Fibroblast of skin of abdomen (primary cell): ENCODE data around the gene MIPEP.

Source experiments
- DNase-seq: peaks from one replicate; pipeline ENCODE4 v3.0.0-alpha.2; 2013

The MIPEP gene

GRCh38 chr13:23709536-23709935 is 179.7 kb downstream of the MIPEP start:
- peak; percentile 30 for DNase-seq

DNA sequence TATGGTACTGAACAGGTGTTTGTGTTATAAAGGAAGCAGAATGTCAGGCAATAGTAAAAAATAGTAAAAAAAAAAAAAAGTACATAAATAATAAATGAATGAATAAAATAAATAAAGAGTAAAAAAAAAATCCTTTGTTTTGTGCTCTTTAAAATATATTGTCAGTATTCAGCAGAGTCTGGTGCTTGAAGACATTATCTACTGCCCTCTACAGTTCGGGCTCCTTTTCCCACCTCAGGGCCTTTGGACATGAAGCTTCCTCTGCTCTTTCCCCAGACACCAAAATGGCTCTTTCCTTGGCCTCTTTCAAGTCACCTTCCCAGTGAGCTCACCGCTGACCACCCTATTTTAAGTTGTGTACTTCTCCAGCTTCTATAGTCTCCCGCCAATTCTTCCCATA is 181.5 kb downstream of the MIPEP start:
- peak; percentile 38 for DNase-seq

GRCh38 chr13:23705583-23705982 is 183.6 kb downstream of the MIPEP start:
- DNase-seq = peak; percentile 36

DNA sequence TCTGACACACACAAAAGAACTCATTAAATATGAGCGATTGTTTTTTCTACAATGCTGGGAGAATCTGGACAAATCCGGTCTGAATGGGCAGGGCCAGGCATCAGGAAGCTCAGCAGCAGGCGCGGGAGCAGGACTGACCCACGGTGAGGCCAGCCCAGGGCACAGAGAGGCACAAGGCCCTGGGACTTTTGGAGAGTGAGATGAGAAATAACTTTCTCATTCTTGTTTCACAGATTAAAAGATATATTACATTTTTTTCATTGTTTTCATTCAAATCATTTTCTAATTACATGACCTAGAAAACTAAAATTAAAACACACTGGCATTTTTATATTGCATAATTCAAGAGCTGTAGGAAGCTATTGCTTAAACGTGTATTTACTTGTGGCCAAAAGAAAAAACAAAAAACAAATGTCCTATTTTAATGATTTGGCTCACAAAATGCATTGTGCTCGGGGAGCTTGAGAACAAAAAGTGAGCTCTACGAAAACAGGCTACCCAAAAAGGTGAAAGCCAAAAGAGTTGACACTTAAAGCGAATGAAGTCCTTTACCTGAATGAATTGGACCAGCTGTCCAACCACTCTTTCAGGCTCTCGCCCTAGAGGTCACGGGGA is 185.8 kb downstream of the MIPEP start:
- DNase-seq = no peak

- DNase-seq = peak; percentile 87
Measured at GRCh38 chr13:23701636-23702035, 187.6 kb downstream of the MIPEP start.

GRCh38 chr13:23701186-23701585 is 188.0 kb downstream of the MIPEP start:
- DNase-seq = no peak

DNA sequence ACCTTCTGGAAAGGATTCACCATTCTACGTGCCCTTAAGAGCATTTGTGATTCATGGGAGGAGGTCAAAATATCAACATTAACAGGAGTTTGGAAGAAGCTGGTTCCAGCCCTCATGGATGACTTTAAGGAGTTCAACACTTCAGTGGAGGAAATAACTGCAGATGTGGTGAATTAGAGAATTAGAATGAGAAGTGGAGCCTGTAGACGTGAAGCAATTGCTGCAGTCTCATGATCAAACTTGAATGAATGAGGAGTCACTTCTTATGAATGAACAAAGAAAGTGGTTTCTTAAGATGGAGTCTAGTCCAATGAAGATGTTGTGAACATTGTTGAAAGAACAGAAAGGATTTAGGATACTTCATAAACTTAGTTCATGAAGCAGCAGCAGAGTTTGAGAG is 189.9 kb downstream of the MIPEP start:
- no peak for DNase-seq

DNA sequence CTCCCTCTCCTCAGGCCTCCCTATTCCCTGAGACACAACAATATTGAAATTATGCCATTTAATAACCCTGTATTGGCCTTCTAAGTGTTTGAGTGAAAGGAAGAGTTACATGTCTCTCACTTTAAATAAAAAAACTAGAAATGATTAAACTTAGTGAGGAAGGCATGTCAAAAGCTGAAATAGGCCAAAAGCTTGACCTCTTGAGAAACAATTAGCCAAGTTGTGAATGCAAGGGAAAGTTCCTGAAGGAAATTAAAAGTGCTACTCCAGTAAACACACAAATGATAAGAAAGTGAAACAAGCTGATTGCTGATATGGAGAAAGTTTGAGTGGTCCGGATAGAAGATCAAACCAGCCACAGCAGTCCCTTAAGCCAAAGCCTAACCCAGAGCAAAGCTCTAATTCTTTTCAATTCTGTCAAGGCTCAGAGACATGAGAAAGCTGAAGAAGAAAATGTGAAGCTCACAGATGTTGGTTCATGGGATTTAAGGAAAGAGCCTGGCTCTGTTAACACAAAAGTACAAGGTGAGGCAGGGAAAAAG is 191.4 kb downstream of the MIPEP start:
- no peak for DNase-seq

DNA sequence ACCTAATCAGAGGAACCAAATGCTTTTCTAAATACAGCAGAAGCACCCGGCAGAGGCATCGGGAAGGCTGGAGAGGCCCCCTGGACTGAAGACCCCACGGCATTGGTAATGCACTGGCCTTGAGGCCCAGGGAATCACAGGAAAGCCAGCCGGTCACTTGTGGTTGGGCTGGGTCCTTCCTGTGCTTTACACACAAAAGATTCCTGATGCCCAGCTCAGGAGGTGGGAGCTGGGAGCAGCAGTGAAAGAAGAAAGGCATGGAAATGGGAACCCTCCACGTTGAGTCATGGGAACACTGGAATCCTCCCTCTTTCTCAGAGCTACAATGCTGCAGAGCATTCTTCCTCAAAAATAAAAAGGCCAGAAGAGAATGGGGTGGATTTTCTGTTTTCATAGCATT is 192.6 kb downstream of the MIPEP start:
- no peak for DNase-seq

DNA sequence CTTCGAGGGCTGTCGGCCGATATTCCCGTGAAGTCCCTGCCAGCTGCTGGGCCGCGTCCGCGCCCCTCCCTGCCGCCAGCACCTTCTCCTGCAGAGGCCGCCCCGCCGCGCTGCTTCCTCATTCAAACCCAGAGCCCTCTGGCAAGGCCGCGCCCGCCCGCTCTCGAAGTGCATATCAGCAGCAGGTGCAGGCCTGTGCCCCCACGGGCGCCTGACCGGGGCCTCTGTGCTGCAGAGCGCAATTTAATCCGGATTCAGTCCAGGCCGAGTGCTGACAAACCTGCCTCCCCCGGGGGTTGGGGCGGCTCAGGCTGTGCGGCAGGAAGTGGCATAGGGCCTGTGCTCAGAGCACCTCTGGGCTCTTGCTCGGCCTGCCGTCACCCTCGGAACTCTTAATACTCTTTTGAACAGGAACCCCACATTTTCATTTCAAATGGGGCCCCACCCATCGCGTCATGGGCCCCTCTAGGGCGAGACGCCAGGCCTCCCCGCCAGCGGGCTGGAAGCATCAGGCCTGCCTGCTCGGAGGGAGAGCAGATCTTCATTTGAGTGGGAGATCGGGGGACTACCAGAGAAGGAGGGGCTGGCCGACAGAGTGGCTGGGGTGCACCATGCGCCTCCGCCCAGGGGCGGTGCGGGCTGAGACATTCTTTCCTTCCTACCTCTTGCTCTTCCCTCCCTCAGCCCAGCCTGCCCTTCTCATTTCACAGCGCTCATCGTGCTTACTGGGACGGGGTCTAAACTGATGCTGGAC is 193.3 kb downstream of the MIPEP start:
- no peak for DNase-seq

- no peak for DNase-seq
Measured at GRCh38 chr13:23695196-23695595, 194.0 kb downstream of the MIPEP start.

DNA sequence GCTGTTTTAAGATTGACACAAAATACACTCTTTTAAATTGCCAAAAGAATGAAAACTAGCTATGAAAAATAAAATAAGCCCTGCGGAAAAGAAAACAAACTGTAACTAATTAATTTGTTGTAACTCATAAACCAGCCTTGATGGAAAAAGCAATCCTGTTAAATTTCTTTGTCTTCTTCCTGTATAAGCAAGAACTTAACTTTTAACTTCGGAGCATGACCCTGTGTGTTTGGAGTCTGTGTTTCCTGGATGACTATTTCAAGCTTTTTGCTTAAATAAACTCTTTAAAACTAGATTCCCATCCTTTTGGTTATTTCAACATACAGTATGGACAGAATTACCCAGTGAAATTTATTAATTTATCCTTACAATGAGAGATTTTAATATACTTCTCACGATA is 196.4 kb downstream of the MIPEP start:
- DNase-seq = no peak

DNA sequence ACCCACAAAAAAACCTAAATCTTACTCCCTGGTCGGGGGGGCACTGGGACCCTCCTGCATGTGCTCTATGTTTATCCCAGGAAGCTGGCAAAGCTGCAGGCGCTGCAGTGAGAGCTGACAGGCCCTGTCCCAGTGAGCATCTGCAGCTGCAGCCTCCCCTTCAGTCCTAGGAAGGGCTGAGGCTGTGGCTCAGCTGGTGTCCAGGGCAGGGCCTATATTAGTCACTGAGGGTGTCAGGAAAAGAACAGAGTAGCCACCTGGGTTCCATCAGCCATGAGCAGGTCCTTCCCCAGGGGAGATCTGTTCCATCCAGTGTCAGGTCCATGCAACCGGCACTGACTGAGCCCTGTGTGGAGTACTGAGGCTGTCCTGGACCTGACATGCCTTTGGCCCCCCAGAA is 198.5 kb downstream of the MIPEP start:
- DNase-seq = no peak

DNA sequence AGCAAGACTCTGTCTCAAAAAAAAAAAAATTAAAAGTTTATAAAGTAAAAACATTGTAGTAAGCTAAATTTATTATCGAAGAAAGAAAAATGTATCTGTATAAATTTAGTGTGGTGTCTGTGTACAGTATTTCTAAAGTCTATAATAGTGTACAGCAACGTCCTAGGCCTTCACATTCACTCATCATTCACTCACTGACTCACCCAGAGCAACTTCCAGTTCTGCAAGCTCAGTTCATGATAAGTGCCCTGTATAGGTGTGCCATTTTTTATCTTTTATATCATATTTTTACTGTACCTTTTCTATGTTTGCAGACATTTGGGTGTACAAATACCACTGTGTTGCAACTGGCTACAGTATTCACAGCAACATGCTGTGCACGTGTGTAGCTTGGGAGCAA is 200.9 kb downstream of the MIPEP start:
- DNase-seq = no peak

- DNase-seq = no peak
Measured at GRCh38 chr13:23687614-23688013, 201.6 kb downstream of the MIPEP start.

GRCh38 chr13:23686948-23687347 is 202.3 kb downstream of the MIPEP start:
- DNase-seq = no peak

- no peak for DNase-seq
Measured at GRCh38 chr13:23685416-23685815, 203.8 kb downstream of the MIPEP start.

- DNase-seq = no peak
Measured at GRCh38 chr13:23684647-23685046, 204.6 kb downstream of the MIPEP start.

- no peak for DNase-seq
Measured at GRCh38 chr13:23683084-23683483, 206.1 kb downstream of the MIPEP start.

- DNase-seq = peak; percentile 47
Measured at GRCh38 chr13:23680845-23681669, 208.1 kb downstream of the MIPEP start.
